Activated CD4-positive, alpha-beta T cell treated with anti-CD3 and anti-CD28 coated beads, Interleukin-2, Interleukin-6, amounts not matched to agents 100 ng/mL and 50 ng/mL, durations not matched to agents 16 hours and 8 hours (primary cell): ENCODE results near the gene KCTD2.
"Not testable (repeated sequence)": the region's sequence is repeated elsewhere in the genome, so short reads cannot be mapped to it uniquely, and the experiment has no call there.

Experiments used
- DNase-seq: peaks from one replicate; pipeline ENCODE4 v3.0.0-alpha.2; 2020

KCTD2 gene

GRCh38 chr17:75051941-75052340 lies 4.9 kb downstream of the KCTD2 start:
- DNase-seq = no peak

GRCh38 chr17:75059369-75060345 lies 12.6 kb downstream of the KCTD2 start:
- DNase-seq = no peak

- DNase-seq = no peak
Measured at GRCh38 chr17:75060434-75061054, 13.5 kb downstream of the KCTD2 start.

- no peak for DNase-seq
Measured at GRCh38 chr17:75061055-75061438, 14.0 kb downstream of the KCTD2 start.

- no peak for DNase-seq
Measured at GRCh38 chr17:75061618-75062017, 14.6 kb downstream of the KCTD2 start.

GRCh38 chr17:75063201-75063600 lies 16.2 kb downstream of the KCTD2 start:
- DNase-seq = no peak

- no peak for DNase-seq
Measured at GRCh38 chr17:75063626-75064025, 16.6 kb downstream of the KCTD2 start.

- DNase-seq = no peak
Measured at GRCh38 chr17:75064040-75064439, 17.0 kb downstream of the KCTD2 start.

- no peak for DNase-seq
Measured at GRCh38 chr17:75064460-75064859, 17.4 kb downstream of the KCTD2 start.

GRCh38 chr17:75064867-75065561 lies 18.0 kb downstream of the KCTD2 start:
- no peak for DNase-seq

GRCh38 chr17:75065562-75066151 lies 18.6 kb downstream of the KCTD2 start:
- DNase-seq = peak; percentile 66

GRCh38 chr17:75067856-75068255 lies 20.8 kb downstream of the KCTD2 start:
- DNase-seq = peak; percentile 72

GRCh38 chr17:75068750-75069149 lies 21.7 kb downstream of the KCTD2 start:
- no peak for DNase-seq

GRCh38 chr17:75069783-75070182 lies 22.8 kb downstream of the KCTD2 start:
- no peak for DNase-seq

GRCh38 chr17:75071478-75072271 lies 24.6 kb downstream of the KCTD2 start:
- DNase-seq = not testable (repeated sequence)

- DNase-seq = not testable (repeated sequence)
Measured at GRCh38 chr17:75072909-75073308, 25.9 kb downstream of the KCTD2 start.

GRCh38 chr17:75073618-75074047 lies 26.6 kb downstream of the KCTD2 start:
- DNase-seq = no peak

- no peak for DNase-seq
Measured at GRCh38 chr17:75074532-75074931, 27.5 kb downstream of the KCTD2 start.

- DNase-seq = no peak
Measured at GRCh38 chr17:75075597-75076336, 28.7 kb downstream of the KCTD2 start.

GRCh38 chr17:75077072-75077495 lies 30.1 kb downstream of the KCTD2 start:
- DNase-seq = no peak

- DNase-seq = peak; percentile 56
Measured at GRCh38 chr17:75077496-75078283, 30.7 kb downstream of the KCTD2 start.
